GM12878 (cell line): ENCODE measurements around the gene OSBPL3. TPM values are rescaled to one million over a fixed set of nuclear protein-coding genes. Genes with fewer than 3 reads are reported as not detected.

Experiments used
- ATAC-seq: fragments of 200-7000 bp; cut with Tn5 transposase; 3 replicates; pipeline ENCODE4 v1.9.1; 2020; ENCODE audit warnings: mild to moderate bottlenecking, moderate library complexity
- BruUV-seq: library from RNA; stranded (reverse); fragments of 400-500 nt; replicated peaks from 2 replicates; lab custom pipeline; 2021; lab: Mats Ljungman, UMichigan
- CTCF ChIA-PET: fragments of 300-600 bp; sonication (Branson Sonifier 250); formaldehyde crosslinking; extraction: SDS; loops from one replicate; lab custom pipeline; 2021; ENCODE audit warnings: inconsistent platforms; lab: Yijun Ruan, JAX
- POLR2A ChIA-PET: fragments of 350-600 bp; formaldehyde crosslinking; extraction: SDS; loops from one replicate; lab custom pipeline; 2021; ENCODE audit warnings: inconsistent platforms; lab: Charles Lee
- RAD21 ChIA-PET: fragments of 300-600 bp; sonication (Branson Sonifier 250); formaldehyde crosslinking; loops from one replicate; lab custom pipeline; 2023; ENCODE audit warnings: antibody characterized with exemption; ENCODE audit not compliant: unreplicated experiment; lab: Charles Lee
- SMC1A ChIA-PET: fragments of 300-600 bp; sonication (Branson Sonifier 250); formaldehyde crosslinking; loops from one replicate; lab custom pipeline; 2023; ENCODE audit not compliant: unreplicated experiment, uncharacterized antibody; lab: Charles Lee
- DNase-seq: peaks from one replicate; pipeline ENCODE4 v3.0.0-alpha.2; 2011; ENCODE audit warnings: low read depth, low spot score
- FAIRE-seq: peaks from 3 replicates; lab custom pipeline; 2011; peaks lifted over from hg19 to GRCh38; lab: Jason Lieb, UNC
- H2AFZ ChIP-seq: 2 replicates; pipeline ENCODE4 v1.6.0; 2011; ENCODE audit warnings: low read depth, low read length, control low read depth; ENCODE audit not compliant: control insufficient read depth
- H3K27ac ChIP-seq: 2 replicates; pipeline ENCODE4 v1.5.1; 2011; ENCODE audit warnings: control low read depth; ENCODE audit not compliant: control insufficient read depth, insufficient read depth
- H3K27me3 ChIP-seq, 2 experiments: replicated peaks in 1 of 2; 2 replicates each; pipeline versions ENCODE4 v1.6.0 to v1.6.1; 2011; ENCODE audit warnings: low read length in 1 of 2; ENCODE audit not compliant: control insufficient read depth in 2 of 2, insufficient read depth in 2 of 2
- H3K36me3 ChIP-seq, 2 experiments: 2 replicates each; pipeline ENCODE4 v1.5.1; 2011; ENCODE audit warnings: low read length in 1 of 2; ENCODE audit not compliant: control insufficient read depth in 2 of 2, insufficient read depth in 2 of 2
- H3K4me1 ChIP-seq: 2 replicates; pipeline ENCODE4 v1.6.1; 2011; ENCODE audit warnings: mild to moderate bottlenecking, low read length, moderate library complexity, mixed read lengths; ENCODE audit not compliant: control insufficient read depth, insufficient read depth
- H3K4me2 ChIP-seq: 2 replicates; pipeline ENCODE4 v1.6.0; 2011; ENCODE audit warnings: control low read depth; ENCODE audit not compliant: control insufficient read depth, insufficient read depth
- H3K4me3 ChIP-seq: fragments of 200-600 bp; sonication (generic); 2 replicates; pipeline ENCODE4 v1.5.1; 2016
- H3K79me2 ChIP-seq: 2 replicates; pipeline ENCODE4 v1.6.0; 2011; ENCODE audit warnings: low read length; ENCODE audit not compliant: control insufficient read depth, insufficient read depth
- H3K9ac ChIP-seq: 2 replicates; pipeline ENCODE4 v1.8.0; 2011; ENCODE audit warnings: low read length, control low read depth, mixed read lengths; ENCODE audit not compliant: control insufficient read depth, insufficient read depth
- H3K9me3 ChIP-seq: replicated peaks from 3 replicates; pipeline ENCODE4 v1.5.1; 2011; ENCODE audit warnings: mild to moderate bottlenecking, low read length; ENCODE audit not compliant: control insufficient read depth, insufficient read depth
- H4K20me1 ChIP-seq: 2 replicates; pipeline ENCODE4 v1.6.0; 2011; ENCODE audit not compliant: control insufficient read depth, insufficient read depth
- BMI1 ChIP-seq: fragments of 450-650 bp; IDR thresholded peaks from 2 replicates; pipeline ENCODE4 v1.6.1; 2016; ENCODE audit warnings: mild to moderate bottlenecking, moderate library complexity, borderline replicate concordance
- DPF2 ChIP-seq: fragments of 450-650 bp; IDR thresholded peaks from 2 replicates; pipeline ENCODE4 v1.6.1; 2017; ENCODE audit warnings: mild to moderate bottlenecking
- ETV6 ChIP-seq, 2 experiments: fragments of 450-650 bp in 1 of 2; IDR thresholded peaks in 1 of 2; conservative IDR thresholded peaks in 1 of 2; 2 replicates each; pipeline ENCODE4 v1.6.1; 2014; ENCODE audit warnings: antibody characterized with exemption in 1 of 2, borderline replicate concordance in 1 of 2, low read depth in 1 of 2, mild to moderate bottlenecking in 1 of 2, moderate library complexity in 1 of 2
- NFXL1 ChIP-seq: fragments of 450-650 bp; IDR thresholded peaks from 2 replicates; pipeline ENCODE4 v1.6.1; 2017; ENCODE audit warnings: antibody characterized with exemption, mild to moderate bottlenecking, borderline replicate concordance
- NKRF ChIP-seq: fragments of 450-650 bp; conservative IDR thresholded peaks from 2 replicates; pipeline ENCODE4 v1.6.1; 2017; ENCODE audit warnings: mild to moderate bottlenecking, moderate library complexity
- NR2C2 ChIP-seq: IDR thresholded peaks from 2 replicates; pipeline ENCODE4 v1.6.1; 2011; ENCODE audit warnings: borderline replicate concordance, low read depth; ENCODE audit not compliant: control insufficient read depth, insufficient read length
- TCF7 ChIP-seq: IDR thresholded peaks from 2 replicates; pipeline ENCODE4 v1.6.1; 2014; ENCODE audit warnings: antibody characterized with exemption, borderline replicate concordance
- USF1 ChIP-seq: IDR thresholded peaks from 2 replicates; pipeline ENCODE4 v1.6.1; 2011; ENCODE audit warnings: borderline replicate concordance, low read depth, mild to moderate bottlenecking, moderate library complexity, mixed read lengths, low read length; ENCODE audit not compliant: insufficient read depth; ENCODE audit errors: extremely low read length
- ZNF207 ChIP-seq: fragments of 450-650 bp; IDR thresholded peaks from 2 replicates; pipeline ENCODE4 v1.6.1; 2014; ENCODE audit warnings: antibody characterized with exemption, mild to moderate bottlenecking, borderline replicate concordance
- WGBS: methylation state at CpG from one replicate; pipeline ENCODE4 v1.1.6; 2016; ENCODE audit warnings: low lambda C conversion rate; ENCODE audit not compliant: insufficient replicate concordance, insufficient coverage; ENCODE audit errors: missing lambda C conversion rate; 5-methylcytosine and 5-hydroxymethylcytosine counted together
- in situ Hi-C: fragments of 300-500 bp; cut with MboI; formaldehyde crosslinking; loops from 9 replicates; pipeline ENCODE4 v1.14.3; 2018; ENCODE audit warnings: mixed read lengths
- intact Hi-C: fragments of 100-400 bp; cut with micrococcal nuclease; formaldehyde crosslinking; loops from one replicate; pipeline ENCODE4 v1.14.2; 2022; ENCODE audit not compliant: unreplicated experiment
- polyA plus RNA-seq, 11 experiments: library from polyadenylated mRNA; depleted of rRNA in 4 of 11; unstranded in 6 of 11; stranded (reverse) in 5 of 11; fragments of >200 nt; fragmentation: Nextera tagmentation in 4 of 11; fragmentation: Illumina TruSeq in 1 of 11; extraction: Ambion mirVana in 4 of 11; extraction: Trizol in 1 of 11; gene quantifications; 1 replicate in 1 of 11; 2 replicates in 10 of 11; pipeline versions ENCODE4 v1.2.1 to v1.2.3, GENCODE V29; 2011 to 2016; ENCODE audit warnings: inconsistent platforms in 2 of 11, missing spikeins in 2 of 11, low read depth in 1 of 11
- total RNA-seq, 4 experiments: library from RNA; depleted of rRNA in 3 of 4; stranded (reverse); fragments of >200 nt in 3 of 4; fragmentation: Illumina TruSeq in 1 of 4; extraction: Trizol in 1 of 4; gene quantifications; 2 replicates each; pipeline versions ENCODE4 v1.2.1 to v1.2.3, GENCODE V29; 2013 to 2021

The OSBPL3 gene
- total and polyA plus RNA-seq, 10 of the 15 experiments (the other 5 are each of a cell fraction or from before 2014, with no cell fraction given), result 6.1 to 46.6 (median 27.0) TPM

GRCh38 chr7:24885716-24886115 is 94.3 kb downstream of the OSBPL3 start:
- ChIA-PET POLR2A (interaction anchor here (0.6 kb wide), 1 partner anchor 13 kb away, joined by 3 read pairs; no protein-coding TSS in a partner anchor), SMC1A (interaction anchor here (1.4 to 13.1 kb wide), 7 partner anchors 8 to 94 kb away, joined by 3 to 102 read pairs (median 5); partner anchors contain the start of gene OSBPL3), CTCF (interaction anchor here (0.8 to 1.0 kb wide), 3 partner anchors 8 to 184 kb away, joined by 3 read pairs; no protein-coding TSS in a partner anchor), RAD21 (no interaction called here)
- Histone ChIP-seq H3K27ac (no peak overlapping the region), H3K36me3 (peaks cover 4 to 9% of the 10 kb centered on the region in 2 experiments; a peak in 3 of 4 replicates), H3K79me2 (peaks cover 2% of the 10 kb centered on the region), H3K9me3 (no peaks in the 10 kb centered on the region), H3K4me1 (peaks cover 15% of the 10 kb centered on the region), H4K20me1 (no peaks in the 10 kb centered on the region), H3K4me3 (no peak overlapping the region), H3K27me3 (no peaks in the 10 kb centered on the region), H3K9ac (no peak overlapping the region), H2AFZ (no peak overlapping the region), H3K4me2 (no peak overlapping the region)
- in situ Hi-C loops (no loop called here), intact Hi-C loops (no loop called here)
- WGBS, result 94% methylated on average over 1 of the region's 1 CpG
- FAIRE-seq, result no peak
- no TSS peak for BruUV-seq
- ATAC-seq, result no peak
- TF ChIP-seq ZNF207, result no peak
- no peak for TF ChIP-seq ETV6 (conservative IDR thresholded peaks at IDR 0.05 in 1 of 2, IDR thresholded peaks at IDR 0.05 in 1 of 2; ENCODE audit: borderline replicate concordance in 1 of 2, low read depth in 1 of 2)
- no peak for TF ChIP-seq TCF7
- no peak for TF ChIP-seq NR2C2
- TF ChIP-seq NKRF, result no peak
- TF ChIP-seq NFXL1, result no peak
- TF ChIP-seq DPF2, result no peak
- TF ChIP-seq USF1, result no peak
- TF ChIP-seq BMI1, result no peak
- DNase-seq, result no peak
